Measurements from ENCODE around the gene FGFR3. TPM values are rescaled to one million over a fixed set of nuclear protein-coding genes. Genes with fewer than 3 reads are reported as not detected.

Gene FGFR3
- total RNA-seq, 1 donor from 2014 or later: 44.3 TPM

GRCh38 chr4:1797298-1797860 is 4.3 kb downstream of the FGFR3 start:
- H3K4me1 Mint-ChIP-seq (ENCODE audit: unreplicated experiment): no peaks in the 10 kb centered on the region
- no peak overlapping the region for H3K4me3 Mint-ChIP-seq
- no peak for DNase-seq (ENCODE audit: extremely low spot score, unreplicated experiment)
- no peaks in the 10 kb centered on the region for H3K27me3 Mint-ChIP-seq
- TF ChIP-seq CTCF (conservative IDR thresholded peaks at IDR 0.05): no peak
- H3K9me3 Mint-ChIP-seq: no peaks in the 10 kb centered on the region
- no peak overlapping the region for H3K27ac Mint-ChIP-seq
- no peaks in the 10 kb centered on the region for H3K36me3 Mint-ChIP-seq

DNA sequence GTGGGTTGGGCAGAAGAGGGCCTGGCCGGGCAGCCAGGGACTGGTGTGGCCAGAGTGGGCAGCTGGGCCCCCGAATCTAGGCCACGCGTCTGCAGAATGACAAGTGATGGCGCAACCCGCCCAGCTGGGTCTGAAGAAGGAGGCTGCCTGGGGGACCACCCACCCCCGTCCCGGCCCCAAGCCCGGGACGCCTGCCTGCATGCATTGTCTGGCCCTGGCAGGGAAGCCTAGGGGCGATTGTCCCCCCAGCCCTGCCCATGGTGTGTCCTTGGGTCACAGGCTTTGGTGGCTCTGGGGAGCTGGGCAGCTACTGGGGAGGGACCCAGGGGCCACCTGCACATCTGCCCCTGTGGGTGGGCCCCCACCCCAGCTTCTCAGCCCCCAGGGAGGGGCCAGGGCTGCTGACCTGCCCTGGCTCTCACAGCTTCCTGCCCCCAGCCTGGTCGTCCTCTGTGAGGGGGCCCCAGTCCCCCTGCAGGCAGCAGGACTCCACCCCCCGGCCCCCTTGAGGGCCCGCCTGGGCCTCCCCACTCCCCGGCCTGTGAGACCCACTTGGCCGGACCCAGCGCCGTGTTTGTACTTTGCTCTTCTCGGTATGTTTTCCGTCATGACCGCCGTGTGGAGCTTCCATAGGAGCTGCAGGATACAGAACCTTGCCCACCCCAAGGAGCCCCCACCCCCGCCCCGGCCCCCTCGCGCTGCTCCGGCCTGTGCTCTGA is 4.9 kb downstream of the FGFR3 start:
- no peak for DNase-seq (ENCODE audit: extremely low spot score, unreplicated experiment)
- H3K36me3 Mint-ChIP-seq: no peaks in the 10 kb centered on the region
- TF ChIP-seq CTCF (conservative IDR thresholded peaks at IDR 0.05): no peak
- no peaks in the 10 kb centered on the region for H3K4me1 Mint-ChIP-seq (ENCODE audit: unreplicated experiment)
- no peaks in the 10 kb centered on the region for H3K27me3 Mint-ChIP-seq
- no peak overlapping the region for H3K4me3 Mint-ChIP-seq
- no peak overlapping the region for H3K27ac Mint-ChIP-seq
- H3K9me3 Mint-ChIP-seq: no peaks in the 10 kb centered on the region

GRCh38 chr4:1798580-1799386 is 5.7 kb downstream of the FGFR3 start:
- Mint-ChIP-seq H3K9me3 (no peaks in the 10 kb centered on the region), H3K4me1 (ENCODE audit: unreplicated experiment) (no peaks in the 10 kb centered on the region), H3K27me3 (no peaks in the 10 kb centered on the region), H3K27ac (no peak overlapping the region), H3K36me3 (no peaks in the 10 kb centered on the region), H3K4me3 (no peak overlapping the region)
- no peak for TF ChIP-seq CTCF (conservative IDR thresholded peaks at IDR 0.05)
- DNase-seq (ENCODE audit: extremely low spot score, unreplicated experiment): no peak

DNA sequence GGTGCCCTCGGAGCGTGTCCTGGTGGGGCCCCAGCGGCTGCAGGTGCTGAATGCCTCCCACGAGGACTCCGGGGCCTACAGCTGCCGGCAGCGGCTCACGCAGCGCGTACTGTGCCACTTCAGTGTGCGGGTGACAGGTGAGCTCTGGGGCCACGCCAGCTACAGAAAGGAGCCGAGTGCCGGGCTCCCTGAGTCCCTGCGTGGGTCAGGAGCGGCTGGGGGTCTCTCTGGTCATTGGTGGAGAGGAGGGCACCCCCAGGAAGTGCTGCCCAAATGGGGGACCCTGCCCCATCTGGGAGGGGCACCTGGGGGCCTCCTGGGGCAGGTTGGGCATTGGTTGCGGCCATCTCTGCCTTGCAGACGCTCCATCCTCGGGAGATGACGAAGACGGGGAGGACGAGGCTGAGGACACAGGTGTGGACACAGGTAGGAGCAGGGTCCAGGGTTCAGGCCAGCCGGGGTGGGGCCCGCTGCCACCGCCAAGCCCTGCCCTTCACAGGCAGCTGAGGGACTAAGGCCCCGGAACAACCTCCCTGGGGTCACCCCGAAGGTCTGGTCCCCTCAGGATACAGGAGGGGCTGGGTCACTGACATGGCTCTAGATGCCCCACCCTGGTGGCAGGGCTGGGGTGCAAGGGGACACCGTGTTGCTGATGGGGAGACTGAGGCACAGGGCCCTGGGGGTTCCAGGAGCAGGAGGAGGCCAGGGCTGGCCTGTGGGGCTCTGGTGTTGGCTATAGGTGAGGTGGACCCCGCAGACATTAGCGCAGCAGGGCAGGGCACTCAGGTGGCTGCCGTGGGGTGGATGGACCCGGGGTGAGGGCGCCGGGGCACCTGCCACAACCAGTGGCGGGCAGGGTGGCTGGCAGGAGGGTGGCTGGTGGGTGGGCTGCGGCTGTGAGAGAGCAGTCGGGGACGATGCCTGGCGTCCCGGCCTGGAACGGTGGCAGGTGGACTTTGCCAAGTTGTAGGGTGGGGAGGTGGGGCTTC is 6.6 kb downstream of the FGFR3 start:
- no peak for DNase-seq (ENCODE audit: extremely low spot score, unreplicated experiment)
- Mint-ChIP-seq H3K9me3 (no peaks in the 10 kb centered on the region), H3K27me3 (no peaks in the 10 kb centered on the region), H3K27ac (no peak overlapping the region), H3K4me3 (no peak overlapping the region), H3K36me3 (no peaks in the 10 kb centered on the region), H3K4me1 (ENCODE audit: unreplicated experiment) (no peaks in the 10 kb centered on the region)
- TF ChIP-seq CTCF (conservative IDR thresholded peaks at IDR 0.05): no peak

- Mint-ChIP-seq H3K4me3 (no peak overlapping the region), H3K9me3 (no peaks in the 10 kb centered on the region), H3K27me3 (no peaks in the 10 kb centered on the region), H3K4me1 (ENCODE audit: unreplicated experiment) (no peaks in the 10 kb centered on the region), H3K36me3 (no peaks in the 10 kb centered on the region), H3K27ac (no peak overlapping the region)
- TF ChIP-seq CTCF (conservative IDR thresholded peaks at IDR 0.05): no peak
- no peak for DNase-seq (ENCODE audit: extremely low spot score, unreplicated experiment)
These were observed 7.7 kb downstream of the FGFR3 start for GRCh38 chr4:1800805-1801204.
